22Rv1 (cell line): ENCODE data around the gene APEH.

Source experiments
- H3K27ac ChIP-seq: fragments of 450-650 bp; 2 replicates; pipeline ENCODE4 v1.5.1; 2017
- ZFX ChIP-seq: fragments of 450-650 bp; IDR thresholded peaks from 2 replicates; pipeline ENCODE4 v1.6.1; 2017; ENCODE audit warnings: antibody characterized with exemption, borderline replicate concordance
- TF ChIP-seq, protein P1 (sequence below): fragments of 450-650 bp; IDR thresholded peaks from 2 replicates; pipeline ENCODE4 v1.5.1; 2017; ENCODE audit warnings: mild to moderate bottlenecking

Gene APEH

DNA sequence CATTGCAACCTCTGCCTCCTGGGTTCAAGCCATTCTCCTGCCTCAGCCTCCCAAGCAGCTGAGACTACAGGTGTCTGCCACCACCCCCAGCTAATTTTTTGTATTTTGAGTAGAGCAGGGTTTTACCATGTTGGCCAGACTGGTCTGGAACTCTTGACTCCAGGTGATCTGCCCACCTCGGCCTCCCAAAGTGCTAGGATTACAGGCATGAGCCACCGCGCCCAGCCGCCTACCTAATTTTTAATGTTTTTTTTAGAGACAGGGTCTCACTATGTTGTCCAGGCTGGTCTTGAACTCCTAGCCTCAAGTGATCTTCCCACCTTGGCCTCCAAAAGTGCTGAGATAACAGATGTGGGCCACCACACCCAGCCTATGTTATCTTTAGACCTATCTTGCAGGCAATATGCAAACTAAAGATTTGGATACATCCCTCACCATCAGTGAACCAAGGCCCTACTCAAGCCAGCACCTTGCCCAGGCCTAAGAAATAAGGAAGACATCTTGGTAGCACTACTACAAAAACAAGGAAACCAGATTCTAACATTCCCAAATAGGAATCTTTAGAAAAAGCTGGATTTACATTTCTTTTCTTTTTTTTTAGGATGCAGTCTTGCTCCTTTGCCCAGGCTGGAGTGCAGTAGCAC is 55.9 kb downstream of the APEH start:
- H3K27ac ChIP-seq: no peak overlapping the region
- no peak for TF ChIP-seq ZFX
- TF ChIP-seq, protein P1, sequence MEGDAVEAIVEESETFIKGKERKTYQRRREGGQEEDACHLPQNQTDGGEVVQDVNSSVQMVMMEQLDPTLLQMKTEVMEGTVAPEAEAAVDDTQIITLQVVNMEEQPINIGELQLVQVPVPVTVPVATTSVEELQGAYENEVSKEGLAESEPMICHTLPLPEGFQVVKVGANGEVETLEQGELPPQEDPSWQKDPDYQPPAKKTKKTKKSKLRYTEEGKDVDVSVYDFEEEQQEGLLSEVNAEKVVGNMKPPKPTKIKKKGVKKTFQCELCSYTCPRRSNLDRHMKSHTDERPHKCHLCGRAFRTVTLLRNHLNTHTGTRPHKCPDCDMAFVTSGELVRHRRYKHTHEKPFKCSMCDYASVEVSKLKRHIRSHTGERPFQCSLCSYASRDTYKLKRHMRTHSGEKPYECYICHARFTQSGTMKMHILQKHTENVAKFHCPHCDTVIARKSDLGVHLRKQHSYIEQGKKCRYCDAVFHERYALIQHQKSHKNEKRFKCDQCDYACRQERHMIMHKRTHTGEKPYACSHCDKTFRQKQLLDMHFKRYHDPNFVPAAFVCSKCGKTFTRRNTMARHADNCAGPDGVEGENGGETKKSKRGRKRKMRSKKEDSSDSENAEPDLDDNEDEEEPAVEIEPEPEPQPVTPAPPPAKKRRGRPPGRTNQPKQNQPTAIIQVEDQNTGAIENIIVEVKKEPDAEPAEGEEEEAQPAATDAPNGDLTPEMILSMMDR: no peak

DNA sequence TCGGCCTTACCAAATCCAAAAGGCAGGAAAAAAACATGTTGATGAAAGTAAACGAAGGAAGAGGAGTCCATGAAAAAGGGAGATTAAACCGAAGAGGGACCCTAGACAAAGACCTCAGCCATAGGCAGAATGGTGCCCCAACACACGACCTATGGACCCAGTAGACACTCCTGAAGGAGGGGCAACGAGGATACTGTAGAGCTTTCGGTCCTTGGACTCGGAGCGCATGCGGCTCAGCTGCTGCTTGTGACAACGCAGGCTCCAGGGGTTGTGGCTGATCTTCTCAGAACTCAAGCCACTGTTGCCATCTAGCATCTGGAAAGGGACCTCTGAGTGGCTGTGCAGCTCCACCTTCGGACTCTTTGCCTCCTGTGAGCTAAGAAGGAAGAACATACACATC is 58.4 kb downstream of the APEH start:
- H3K27ac ChIP-seq: no peak overlapping the region

DNA sequence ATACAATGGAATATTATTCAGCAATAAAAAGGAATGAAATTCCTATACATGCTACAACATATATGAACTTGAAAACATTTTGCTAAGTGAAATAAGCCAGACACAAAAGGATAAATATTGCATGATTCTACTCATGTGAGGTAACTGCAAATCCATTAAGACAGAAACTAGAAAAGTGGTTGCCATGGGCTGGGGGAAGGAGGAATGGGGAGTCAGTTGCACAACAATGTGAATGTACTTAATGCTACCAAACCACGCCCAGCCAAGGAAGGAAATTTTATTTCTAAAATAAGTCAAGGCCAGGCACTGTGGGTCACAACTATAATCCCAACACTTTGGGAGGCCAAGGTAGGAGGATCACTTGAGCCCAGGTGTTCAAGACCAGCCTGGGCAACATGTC is 59.4 kb downstream of the APEH start:
- H3K27ac ChIP-seq: no peak overlapping the region
- TF ChIP-seq, protein P1: no peak
- TF ChIP-seq ZFX: no peak

More for the DNA sequence above, 58.4 kb downstream of the APEH start:
- TF ChIP-seq ZFX: no peak
- TF ChIP-seq, protein P1: no peak
